Activated naive CD4-positive, alpha-beta T cell treated with anti-CD3 and anti-CD28 coated beads for 36 hours (primary cell): Measurements from ENCODE around the gene FOXQ1. TPM values are rescaled to one million over a fixed set of nuclear protein-coding genes. Genes with fewer than 3 reads are reported as not detected.
"Not testable (repeated sequence)": the region's sequence is repeated elsewhere in the genome, so short reads cannot be mapped to it uniquely, and the experiment has no call there.

Experiments used
- CTCF ChIA-PET: fragments of 350-600 bp; sonication (Branson Sonifier 250); formaldehyde crosslinking; loops from one replicate; lab custom pipeline; 2021; ENCODE audit warnings: antibody characterized with exemption; lab: Charles Lee
- DNase-seq: peaks from one replicate; pipeline ENCODE4 v3.0.0-alpha.2; 2020
- H3K27ac Mint-ChIP-seq: one replicate; pipeline ENCODE4 v1.8.0; 2021; ENCODE audit warnings: mild to moderate bottlenecking, mixed read lengths
- H3K27me3 Mint-ChIP-seq: one replicate; pipeline ENCODE4 v1.8.0; 2021; ENCODE audit warnings: low read depth, mixed read lengths
- H3K36me3 Mint-ChIP-seq: one replicate; pipeline ENCODE4 v1.8.0; 2021; ENCODE audit warnings: low read depth, mixed read lengths
- H3K4me1 Mint-ChIP-seq: one replicate; pipeline ENCODE4 v1.8.0; 2021; ENCODE audit warnings: low read depth, mixed read lengths
- H3K4me3 Mint-ChIP-seq: one replicate; pipeline ENCODE4 v1.8.0; 2021; ENCODE audit warnings: mild to moderate bottlenecking, moderate library complexity, mixed read lengths
- H3K9me3 Mint-ChIP-seq: one replicate; pipeline ENCODE4 v1.8.0; 2021; ENCODE audit warnings: mixed read lengths
- intact Hi-C: fragments of 100-400 bp; cut with micrococcal nuclease; formaldehyde crosslinking; loops from one replicate; pipeline ENCODE4 v1.15.1; 2023
- total RNA-seq, 2 experiments: library from RNA; stranded (reverse); gene quantifications; one replicate each; pipeline ENCODE4 v1.2.3, GENCODE V29; 2021

Gene FOXQ1
- total RNA-seq, 2 experiments from 2014 or later, result not detected

DNA sequence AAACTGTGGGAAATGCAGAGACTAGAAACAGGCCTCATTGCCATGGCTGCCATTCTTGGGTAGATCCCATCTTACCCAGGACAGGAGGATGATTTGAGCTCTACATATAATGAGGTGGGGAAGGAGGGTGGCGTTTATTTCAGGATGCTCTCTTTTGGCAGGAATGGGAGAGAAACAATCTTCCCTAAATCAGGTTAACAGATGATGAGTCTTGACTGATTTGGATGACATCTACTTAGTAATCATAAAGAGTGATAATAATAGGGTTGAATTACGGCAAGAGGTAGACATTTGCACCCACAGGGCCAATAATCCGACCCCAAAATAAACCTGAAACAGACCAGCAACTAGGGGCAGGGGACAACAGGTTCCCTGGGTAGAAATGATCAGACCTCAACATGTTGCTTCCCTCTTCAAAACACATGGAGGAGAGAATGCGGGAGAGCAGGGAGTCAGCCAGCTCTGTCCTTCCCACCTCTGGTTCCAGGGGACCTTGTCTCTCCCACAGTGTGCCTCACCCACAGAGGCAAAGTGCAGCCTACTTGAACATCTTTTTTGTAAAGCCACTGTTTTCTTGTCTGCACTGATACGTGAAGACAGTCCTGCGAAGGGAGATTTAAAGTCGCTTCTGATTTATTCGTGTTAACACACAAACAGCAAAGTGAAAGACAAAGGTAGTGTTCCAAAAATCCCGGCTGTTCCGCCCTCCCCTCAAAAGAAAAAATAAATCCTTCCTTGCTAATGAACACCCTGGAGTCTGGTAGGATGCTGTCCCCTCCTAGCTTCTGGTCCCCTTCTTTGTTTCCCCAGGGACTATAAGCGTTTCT lies 3.9 kb downstream of the FOXQ1 start:
- H3K9me3 Mint-ChIP-seq, result no peaks in the 10 kb centered on the region
- peaks cover 39% of the 10 kb centered on the region for H3K27me3 Mint-ChIP-seq
- no peak overlapping the region for H3K4me3 Mint-ChIP-seq
- H3K36me3 Mint-ChIP-seq, result no peaks in the 10 kb centered on the region
- H3K27ac Mint-ChIP-seq, result no peak overlapping the region
- intact Hi-C loops, result loop anchor here (2.0 to 10.0 kb wide), 3 partner anchors 63 to 921 kb away; partner anchors contain the start of gene IRF4
- CTCF ChIA-PET, result interaction anchor here (1.2 kb wide), 1 partner anchor 72 kb away, joined by 4 read pairs; no protein-coding TSS in a partner anchor
- no peak for DNase-seq
- H3K4me1 Mint-ChIP-seq, result peaks cover 26% of the 10 kb centered on the region

DNA sequence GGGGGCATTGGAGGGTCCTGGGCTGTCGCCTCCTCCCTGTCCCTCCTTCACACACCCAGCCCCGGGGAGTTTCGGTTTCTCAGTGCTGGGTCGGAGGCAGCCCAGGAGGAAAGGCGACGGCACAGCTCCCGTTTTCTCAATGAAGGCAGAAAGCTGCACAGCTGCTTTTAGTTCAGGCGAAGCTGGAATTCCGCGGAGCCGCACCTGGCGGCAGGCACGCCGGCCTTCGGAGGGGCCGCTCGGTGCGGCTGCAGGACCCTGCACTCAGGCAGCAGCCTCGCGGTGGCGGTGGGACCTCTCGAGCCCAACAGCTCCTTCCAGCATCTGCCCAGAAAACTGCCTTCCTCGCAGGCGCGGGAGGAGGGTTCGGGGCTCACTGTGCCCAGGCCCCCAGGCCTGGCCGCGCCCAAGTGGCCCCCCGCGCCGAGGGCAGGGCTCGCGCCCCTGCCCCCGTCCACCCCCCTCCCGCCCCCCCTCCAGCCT lies 4.6 kb downstream of the FOXQ1 start:
- Mint-ChIP-seq H3K36me3 (no peaks in the 10 kb centered on the region), H3K27me3 (peaks cover 33% of the 10 kb centered on the region), H3K27ac (no peak overlapping the region), H3K4me1 (peaks cover 20% of the 10 kb centered on the region), H3K4me3 (no peak overlapping the region), H3K9me3 (no peaks in the 10 kb centered on the region)
- intact Hi-C loops, result loop anchor here (5.0 to 10.0 kb wide), 2 partner anchors 519 to 922 kb away; partner anchors contain the start of gene IRF4
- DNase-seq, result no peak
- CTCF ChIA-PET, result no interaction called here

DNA sequence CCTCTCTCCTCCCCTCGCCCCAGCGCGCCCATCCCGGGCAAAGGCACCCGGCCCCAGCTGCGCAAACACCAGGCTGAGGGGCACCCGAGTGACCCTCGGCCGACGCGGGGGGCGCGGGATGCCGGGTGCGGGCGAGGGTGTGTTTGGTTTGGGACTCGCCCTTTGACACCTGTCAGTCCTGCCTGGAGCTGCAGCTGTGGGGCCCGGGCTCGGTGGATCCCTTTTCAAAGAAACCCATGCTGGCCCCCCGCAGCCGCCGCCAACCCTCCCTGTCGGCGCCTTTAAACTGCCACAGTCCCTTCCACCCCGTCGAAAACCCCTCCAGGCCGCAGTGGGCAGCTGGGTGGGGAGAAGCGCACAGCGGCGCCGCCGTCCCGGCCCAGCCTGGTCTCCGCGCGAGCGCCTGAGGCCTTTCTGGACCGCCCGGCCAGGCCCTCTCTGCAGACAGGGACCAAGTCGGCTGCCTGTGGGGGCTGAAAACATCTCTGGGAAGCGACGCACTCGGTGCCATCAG lies 5.5 kb downstream of the FOXQ1 start:
- Mint-ChIP-seq H3K27me3 (peaks cover 32% of the 10 kb centered on the region), H3K27ac (no peak overlapping the region), H3K9me3 (no peaks in the 10 kb centered on the region), H3K36me3 (no peaks in the 10 kb centered on the region), H3K4me3 (no peak overlapping the region), H3K4me1 (peaks cover 17% of the 10 kb centered on the region)
- CTCF ChIA-PET, result no interaction called here
- intact Hi-C loops, result loop anchor here (5.0 to 10.0 kb wide), 2 partner anchors 520 to 923 kb away; partner anchors contain the start of gene IRF4
- DNase-seq, result no peak

DNA sequence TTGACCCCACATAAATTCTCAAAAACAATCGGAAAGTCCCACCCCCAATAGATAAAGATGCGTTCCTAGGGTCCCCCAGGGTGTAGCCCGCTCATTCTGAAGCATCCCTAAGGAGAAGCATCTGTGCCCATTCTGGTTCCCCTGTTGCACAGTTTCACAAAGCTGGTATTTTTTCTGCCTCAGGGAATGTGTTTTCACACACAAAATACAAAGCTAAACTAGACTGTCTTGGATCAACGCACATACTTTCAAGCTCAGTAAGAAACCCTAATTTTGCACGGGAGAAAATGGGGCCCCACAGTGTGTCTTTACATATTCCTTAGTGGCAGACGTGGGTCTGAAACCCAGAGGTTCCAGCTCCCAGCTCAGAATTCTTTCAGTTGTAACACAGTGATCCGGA lies 6.1 kb downstream of the FOXQ1 start:
- Mint-ChIP-seq H3K27me3 (peaks cover 31% of the 10 kb centered on the region), H3K4me1 (peaks cover 14% of the 10 kb centered on the region), H3K4me3 (no peak overlapping the region), H3K9me3 (no peaks in the 10 kb centered on the region), H3K27ac (no peak overlapping the region), H3K36me3 (no peaks in the 10 kb centered on the region)
- intact Hi-C loops, result loop anchor here (5.0 to 10.0 kb wide), 2 partner anchors 521 to 923 kb away; partner anchors contain the start of gene IRF4
- CTCF ChIA-PET, result interaction anchor here (0.6 kb wide), 1 partner anchor 76 kb away, joined by 3 read pairs; no protein-coding TSS in a partner anchor
- no peak for DNase-seq

DNA sequence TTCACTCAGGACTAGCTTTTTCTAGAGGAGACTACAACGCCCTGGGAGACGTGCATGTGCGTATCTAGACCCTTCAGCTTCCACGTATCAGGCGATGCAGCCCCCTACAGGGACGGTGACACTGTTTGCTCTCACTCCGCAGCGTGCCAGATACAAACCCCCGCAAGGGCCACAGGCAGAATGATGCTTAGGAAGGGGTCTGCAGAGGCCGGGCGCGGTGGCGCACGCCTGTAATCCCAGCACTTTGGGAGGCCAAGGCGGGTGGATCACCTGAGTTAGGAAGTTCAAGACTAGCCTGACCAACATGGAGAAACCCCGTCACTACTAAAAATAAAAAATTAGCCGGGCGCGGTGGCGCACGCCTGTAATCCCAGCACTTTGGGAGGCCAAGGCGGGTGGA lies 6.7 kb downstream of the FOXQ1 start:
- Mint-ChIP-seq H3K4me1 (peaks cover 14% of the 10 kb centered on the region), H3K27me3 (peaks cover 31% of the 10 kb centered on the region)
- not testable (repeated sequence) for H3K9me3 Mint-ChIP-seq, H3K4me3 Mint-ChIP-seq, DNase-seq, H3K36me3 Mint-ChIP-seq, H3K27ac Mint-ChIP-seq
- CTCF ChIA-PET, result interaction anchor here (0.6 kb wide), 1 partner anchor 76 kb away, joined by 3 read pairs; no protein-coding TSS in a partner anchor
- intact Hi-C loops, result loop anchor here (5.0 to 10.0 kb wide), 2 partner anchors 521 to 924 kb away; partner anchors contain the start of gene IRF4

DNA sequence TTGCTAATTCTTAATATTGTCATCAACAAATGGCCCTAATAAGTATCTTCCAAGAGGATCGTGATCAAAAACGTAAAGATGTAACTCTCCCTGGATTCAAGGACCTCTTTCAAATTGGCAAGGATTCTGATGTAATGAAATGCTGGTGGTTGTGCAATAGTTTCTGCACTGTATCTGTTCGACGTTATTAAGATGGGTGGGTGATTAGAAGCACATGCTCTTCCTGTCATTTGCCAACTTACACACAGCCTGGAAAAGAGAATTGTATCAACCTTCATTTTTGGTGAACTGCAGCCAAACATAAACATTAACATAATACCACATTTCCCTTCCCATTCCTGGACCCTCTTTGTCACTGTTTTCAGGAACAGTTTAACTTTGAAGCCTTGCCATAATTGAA lies 9.8 kb downstream of the FOXQ1 start:
- Mint-ChIP-seq H3K36me3 (no peaks in the 10 kb centered on the region), H3K27me3 (peaks cover 29% of the 10 kb centered on the region), H3K4me3 (no peak overlapping the region), H3K27ac (no peak overlapping the region), H3K9me3 (no peaks in the 10 kb centered on the region), H3K4me1 (no peaks in the 10 kb centered on the region)
- no peak for DNase-seq
- CTCF ChIA-PET, result no interaction called here
- intact Hi-C loops, result no loop called here

DNA sequence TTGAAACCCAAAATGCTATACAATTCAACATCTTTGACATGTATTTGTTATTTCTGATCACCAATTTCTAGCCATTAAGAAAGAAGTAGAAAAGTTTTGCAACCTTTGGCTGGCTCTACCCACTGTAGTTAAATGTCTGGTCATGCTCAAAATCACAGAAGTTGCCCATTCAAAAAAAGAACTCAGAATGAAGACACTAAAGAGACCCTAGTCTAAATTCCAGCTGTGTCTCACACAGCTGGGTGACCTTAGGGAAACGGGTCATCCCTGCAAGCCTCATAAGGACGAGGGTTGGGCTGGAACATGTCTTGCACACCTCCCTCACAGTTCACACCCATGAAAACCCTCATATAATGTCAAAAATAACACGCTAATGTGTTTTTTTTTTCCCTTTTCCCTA lies 10.3 kb downstream of the FOXQ1 start:
- CTCF ChIA-PET, result interaction anchor here (1.1 kb wide), 1 partner anchor 76 kb away, joined by 3 read pairs; no protein-coding TSS in a partner anchor
- Mint-ChIP-seq H3K27me3 (peaks cover 33% of the 10 kb centered on the region), H3K4me3 (no peak overlapping the region), H3K9me3 (no peaks in the 10 kb centered on the region), H3K36me3 (no peaks in the 10 kb centered on the region), H3K27ac (no peak overlapping the region), H3K4me1 (no peaks in the 10 kb centered on the region)
- no peak for DNase-seq
- intact Hi-C loops, result no loop called here

DNA sequence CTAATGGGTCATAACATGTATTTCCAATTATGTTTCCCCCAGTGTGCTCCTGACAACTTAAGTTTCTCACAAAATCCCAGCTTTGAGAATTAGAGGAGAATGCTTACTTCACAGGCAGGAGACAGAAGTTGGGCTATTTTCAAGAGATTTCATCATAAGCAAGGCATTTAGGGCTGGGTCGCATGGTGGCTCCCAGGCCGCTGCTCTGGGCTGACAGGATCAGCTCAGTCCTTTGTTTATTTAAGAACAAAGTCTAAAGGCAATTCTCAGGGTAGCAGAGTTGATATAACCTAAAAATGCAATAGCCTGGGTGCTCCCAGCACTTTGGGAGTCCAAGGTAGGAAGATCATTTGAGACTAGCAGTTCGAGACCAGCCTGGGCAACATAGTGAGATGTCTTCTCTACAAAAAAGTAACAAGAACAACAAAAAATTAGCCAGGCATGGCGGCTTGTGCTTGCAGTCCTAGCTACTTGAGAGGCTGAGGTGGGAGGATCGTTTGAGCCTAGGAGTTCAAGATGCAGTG lies 10.9 kb downstream of the FOXQ1 start:
- no peaks in the 10 kb centered on the region for H3K4me1 Mint-ChIP-seq
- CTCF ChIA-PET, result interaction anchor here (1.1 kb wide), 1 partner anchor 75 kb away, joined by 3 read pairs; no protein-coding TSS in a partner anchor
- H3K36me3 Mint-ChIP-seq, result no peaks in the 10 kb centered on the region
- peaks cover 31% of the 10 kb centered on the region for H3K27me3 Mint-ChIP-seq
- H3K4me3 Mint-ChIP-seq, result no peak overlapping the region
- intact Hi-C loops, result no loop called here
- H3K27ac Mint-ChIP-seq, result no peak overlapping the region
- H3K9me3 Mint-ChIP-seq, result no peaks in the 10 kb centered on the region
- no peak for DNase-seq

DNA sequence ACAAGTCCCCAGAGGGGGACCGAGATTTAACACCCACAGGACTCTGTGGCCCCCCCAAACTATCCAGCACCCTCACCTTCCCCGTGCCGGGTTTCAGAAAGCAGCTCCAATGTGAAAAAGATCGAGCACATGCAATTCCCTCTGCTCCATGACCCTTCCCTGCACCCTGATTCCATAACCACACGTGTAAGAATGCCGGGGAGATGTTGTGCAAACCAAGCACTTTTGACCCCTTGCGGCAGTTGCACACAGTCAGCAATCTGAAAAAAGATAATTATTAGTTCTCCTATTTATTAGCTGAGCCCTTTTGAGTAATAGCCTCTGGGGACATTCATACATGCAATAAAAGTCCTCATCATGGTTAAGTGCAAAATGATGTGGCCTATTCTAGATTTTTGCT lies 13.0 kb downstream of the FOXQ1 start:
- CTCF ChIA-PET, result no interaction called here
- intact Hi-C loops, result no loop called here
- no peaks in the 10 kb centered on the region for H3K9me3 Mint-ChIP-seq
- no peak overlapping the region for H3K27ac Mint-ChIP-seq
- H3K4me1 Mint-ChIP-seq, result no peaks in the 10 kb centered on the region
- peaks cover 27% of the 10 kb centered on the region for H3K27me3 Mint-ChIP-seq
- no peak for DNase-seq
- no peaks in the 10 kb centered on the region for H3K36me3 Mint-ChIP-seq
- H3K4me3 Mint-ChIP-seq, result no peak overlapping the region

DNA sequence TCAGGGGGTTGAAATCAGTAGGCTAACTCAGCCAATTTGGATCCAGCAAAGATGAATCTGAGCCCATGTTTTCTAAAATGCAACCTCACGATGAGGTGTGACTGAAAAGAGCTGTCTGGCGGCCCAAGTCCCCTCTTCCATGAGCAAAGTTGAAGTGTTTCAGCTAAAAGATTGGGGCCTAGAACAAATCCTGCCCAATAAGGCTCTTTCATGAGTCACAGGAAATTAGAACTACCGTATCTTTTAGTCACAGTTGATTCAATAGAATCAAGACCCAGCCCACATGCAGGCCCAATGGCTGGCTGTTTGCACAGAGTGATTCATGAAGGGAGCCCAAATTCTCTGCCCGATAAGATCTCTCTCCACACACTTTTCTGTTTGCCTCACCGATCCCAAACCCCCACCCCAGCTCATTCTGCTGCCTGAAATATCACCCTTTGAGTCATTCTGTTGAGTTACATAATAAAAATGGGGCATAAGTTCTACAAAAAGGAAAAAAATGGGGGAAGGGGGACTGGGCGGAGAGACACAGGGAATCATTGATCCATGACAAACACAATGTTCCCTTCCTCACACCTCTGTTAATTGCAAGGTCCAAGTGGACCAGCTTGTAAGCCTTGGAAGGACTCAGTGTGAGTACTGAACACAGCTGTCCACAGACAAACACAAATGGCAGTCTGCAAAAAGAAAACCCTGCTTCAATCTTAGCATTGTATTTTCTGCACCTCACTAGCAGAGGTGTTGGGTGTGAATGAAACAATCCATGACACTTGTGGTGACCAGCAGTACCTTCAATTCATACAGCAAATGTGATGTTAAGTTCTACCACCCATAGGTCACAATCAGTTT lies 13.8 kb downstream of the FOXQ1 start:
- Mint-ChIP-seq H3K4me1 (no peaks in the 10 kb centered on the region), H3K27ac (no peak overlapping the region), H3K9me3 (peaks cover 7% of the 10 kb centered on the region), H3K36me3 (no peaks in the 10 kb centered on the region), H3K4me3 (no peak overlapping the region), H3K27me3 (peaks cover 27% of the 10 kb centered on the region)
- intact Hi-C loops, result no loop called here
- CTCF ChIA-PET, result no interaction called here
- no peak for DNase-seq

DNA sequence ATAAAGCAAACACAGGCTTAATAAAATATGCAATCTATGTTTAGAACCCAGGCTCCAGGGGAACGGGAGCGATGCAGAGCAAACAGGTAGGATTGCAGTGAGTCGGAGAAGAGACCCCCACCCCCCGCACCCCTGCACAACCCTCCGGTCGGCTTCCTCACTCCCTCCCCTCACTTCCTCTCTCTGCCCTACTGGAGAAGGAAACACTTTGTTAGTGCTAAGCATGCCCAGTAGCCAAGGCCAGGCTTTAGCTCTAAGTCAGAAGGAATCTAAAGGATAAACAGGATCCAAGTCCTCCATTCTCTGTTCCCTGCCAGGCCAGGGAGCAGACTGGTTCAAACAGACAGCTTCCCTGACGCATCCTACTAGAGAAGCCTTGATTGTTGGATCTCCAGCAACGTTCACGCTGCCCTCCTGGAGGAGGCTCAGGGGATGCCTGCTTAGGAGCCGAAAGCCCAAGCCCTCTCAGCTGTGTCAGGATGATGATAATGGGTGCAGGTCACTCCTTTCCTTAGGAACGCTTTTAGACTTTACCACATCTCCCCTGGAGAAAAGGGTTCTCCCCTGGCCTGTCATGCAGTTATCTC lies 14.7 kb downstream of the FOXQ1 start:
- CTCF ChIA-PET, result no interaction called here
- intact Hi-C loops, result no loop called here
- Mint-ChIP-seq H3K4me3 (no peak overlapping the region), H3K9me3 (peaks cover 12% of the 10 kb centered on the region), H3K27ac (no peak overlapping the region), H3K36me3 (no peaks in the 10 kb centered on the region), H3K27me3 (peaks cover 28% of the 10 kb centered on the region), H3K4me1 (no peaks in the 10 kb centered on the region)
- DNase-seq, result no peak
